GM18909 (cell line): ENCODE results near the gene GBP6.
A peak's percentile ranks its signal among the peaks of the same experiment; 100 is the strongest.
"Not testable (repeated sequence)": the region's sequence is repeated elsewhere in the genome, so short reads cannot be mapped to it uniquely, and the experiment has no call there.

ENCODE experiments used
- ATAC-seq: cut with Tn5 transposase; IDR thresholded peaks from one replicate; pipeline ENCODE4 v1.9.1; 2021; ENCODE audit warnings: mild to moderate bottlenecking; ENCODE audit not compliant: unreplicated experiment, poor library complexity

GBP6 gene, protein sequence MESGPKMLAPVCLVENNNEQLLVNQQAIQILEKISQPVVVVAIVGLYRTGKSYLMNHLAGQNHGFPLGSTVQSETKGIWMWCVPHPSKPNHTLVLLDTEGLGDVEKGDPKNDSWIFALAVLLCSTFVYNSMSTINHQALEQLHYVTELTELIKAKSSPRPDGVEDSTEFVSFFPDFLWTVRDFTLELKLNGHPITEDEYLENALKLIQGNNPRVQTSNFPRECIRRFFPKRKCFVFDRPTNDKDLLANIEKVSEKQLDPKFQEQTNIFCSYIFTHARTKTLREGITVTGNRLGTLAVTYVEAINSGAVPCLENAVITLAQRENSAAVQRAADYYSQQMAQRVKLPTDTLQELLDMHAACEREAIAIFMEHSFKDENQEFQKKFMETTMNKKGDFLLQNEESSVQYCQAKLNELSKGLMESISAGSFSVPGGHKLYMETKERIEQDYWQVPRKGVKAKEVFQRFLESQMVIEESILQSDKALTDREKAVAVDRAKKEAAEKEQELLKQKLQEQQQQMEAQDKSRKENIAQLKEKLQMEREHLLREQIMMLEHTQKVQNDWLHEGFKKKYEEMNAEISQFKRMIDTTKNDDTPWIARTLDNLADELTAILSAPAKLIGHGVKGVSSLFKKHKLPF

DNA sequence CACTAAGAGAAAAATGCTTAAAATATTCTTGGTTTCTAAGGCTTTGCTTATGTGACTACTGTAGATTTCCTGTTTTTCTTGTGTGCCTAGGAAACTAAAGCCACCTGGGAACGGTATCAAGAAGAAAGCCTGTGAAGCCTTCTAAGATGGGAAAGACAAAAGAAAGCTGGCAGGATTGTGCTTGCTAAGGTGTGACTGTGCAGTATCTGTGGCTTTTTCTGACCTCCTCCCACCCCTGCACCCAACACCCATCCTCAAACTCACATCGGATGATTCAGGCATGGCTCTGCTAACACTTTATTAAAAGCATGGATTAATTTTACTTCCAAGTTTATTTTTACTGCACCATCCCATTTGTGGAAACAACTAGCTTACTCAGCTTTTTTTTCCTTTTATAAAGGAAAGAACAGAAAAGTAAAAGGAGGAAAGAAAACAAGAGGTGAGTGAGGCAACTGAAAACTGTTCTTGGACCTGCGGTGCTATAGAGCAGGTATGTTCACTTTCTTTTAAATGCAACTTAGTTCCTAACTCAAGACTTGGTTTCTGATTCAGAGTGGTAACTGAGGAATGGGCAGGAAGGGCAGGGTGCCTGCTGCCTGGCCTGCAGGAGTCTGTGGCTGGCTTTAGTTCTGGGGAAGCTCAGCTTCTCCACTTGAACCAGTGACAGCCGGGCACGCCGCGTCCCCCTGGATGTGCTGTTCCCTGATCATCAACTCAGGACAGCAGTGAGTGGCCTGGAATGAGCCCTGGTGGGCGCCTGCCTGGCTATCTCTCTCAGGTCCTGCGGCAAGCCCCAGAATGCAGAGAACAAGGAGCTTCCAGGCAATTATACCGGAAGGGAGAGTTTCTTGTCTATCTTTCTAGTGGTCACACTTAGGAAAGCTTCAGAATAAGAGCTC lies at the start of gene GBP6:
TSS of gene GBP6 (plus strand) at position 422 of the 899 bp plus-strand sequence. CDS start 4,493 bp downstream, outside the sequence.
- ATAC-seq: no peak

DNA sequence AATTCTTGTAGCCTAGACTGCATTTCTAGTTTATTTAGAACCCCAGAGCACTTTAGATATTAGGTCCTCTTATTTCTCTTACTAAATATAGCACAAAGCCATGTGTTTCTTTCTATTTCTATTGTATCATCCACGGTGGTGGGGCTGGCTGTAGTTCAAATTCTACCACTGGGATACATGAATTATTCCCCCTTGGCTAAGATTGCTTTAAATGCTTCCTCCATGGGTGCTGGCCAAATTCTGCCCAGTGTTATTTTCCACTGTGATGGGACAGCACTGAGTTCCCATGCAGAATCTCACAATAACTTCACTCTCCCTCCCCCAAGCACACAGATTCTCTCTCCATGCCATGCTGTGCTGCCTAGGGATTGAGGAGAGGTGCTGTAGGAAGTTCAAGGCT lies 41.5 kb upstream of the GBP6 start:
- no peak for ATAC-seq

GRCh38 chr1:89331890-89332289 lies 32.0 kb upstream of the GBP6 start:
- ATAC-seq: no peak

- no peak for ATAC-seq
Observed at GRCh38 chr1:89332461-89332860, 31.4 kb upstream of the GBP6 start.

DNA sequence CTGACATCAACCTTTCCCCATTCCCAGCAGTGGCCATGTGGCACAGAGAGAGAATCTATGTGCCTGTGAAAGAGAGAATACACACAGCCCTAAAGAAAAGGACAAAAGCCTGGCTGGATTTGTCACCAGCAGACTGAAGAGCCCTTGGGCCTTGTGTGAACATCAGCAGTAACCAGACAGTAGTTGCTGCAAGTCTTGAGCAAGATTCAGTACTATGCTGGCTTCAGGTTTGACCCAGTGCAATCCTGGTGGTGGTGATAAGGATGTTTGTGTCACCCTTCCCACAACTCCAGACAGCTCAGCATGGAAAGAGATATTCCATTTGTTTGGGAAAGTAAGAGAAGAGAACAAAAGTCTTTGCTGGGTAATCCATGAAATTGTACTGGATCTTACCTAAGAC lies 28.4 kb upstream of the GBP6 start:
- ATAC-seq: no peak

DNA sequence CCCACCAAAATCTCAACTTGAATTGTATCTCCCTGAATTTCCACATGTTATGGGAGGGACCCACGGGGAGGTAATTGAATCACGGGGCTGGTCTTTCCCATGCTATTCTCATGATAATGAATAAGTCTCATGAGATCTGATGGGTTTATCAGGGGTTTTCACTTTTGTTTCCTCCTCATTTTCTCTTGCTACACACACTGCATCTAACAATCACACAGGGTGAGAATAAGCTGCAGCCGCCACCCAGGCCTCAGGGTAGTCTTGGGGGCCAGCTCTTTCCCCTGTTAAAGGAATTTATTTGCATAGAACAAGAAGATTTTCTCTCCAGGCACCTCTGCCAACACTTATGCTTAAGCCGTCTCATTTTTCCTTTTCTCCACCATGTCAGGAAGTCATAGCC lies 26.0 kb upstream of the GBP6 start:
- ATAC-seq: no peak

GRCh38 chr1:89339039-89339438 lies 24.8 kb upstream of the GBP6 start:
- ATAC-seq: no peak

DNA sequence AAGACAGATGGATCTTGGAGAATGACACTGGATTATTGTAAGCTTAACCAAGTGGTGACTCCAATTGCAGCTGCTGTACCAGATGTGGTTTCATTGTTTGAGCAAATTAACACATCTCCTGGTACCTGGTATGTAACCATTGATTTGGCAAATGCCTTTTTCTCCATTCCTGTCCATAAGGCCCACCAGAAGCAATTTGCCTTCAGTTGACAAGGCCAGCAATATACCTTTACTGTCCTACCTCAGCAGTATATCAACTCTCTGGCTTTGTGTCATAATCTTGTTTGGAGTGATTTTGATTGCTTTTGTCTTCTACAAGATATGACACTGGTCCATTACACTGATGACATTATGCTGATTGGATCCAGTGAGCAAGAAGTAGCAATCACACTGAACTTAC lies 18.4 kb upstream of the GBP6 start:
- not testable (repeated sequence) for ATAC-seq

GRCh38 chr1:89347296-89347695 lies 16.6 kb upstream of the GBP6 start:
- no peak for ATAC-seq

GRCh38 chr1:89350298-89350697 lies 13.6 kb upstream of the GBP6 start:
- ATAC-seq: no peak

DNA sequence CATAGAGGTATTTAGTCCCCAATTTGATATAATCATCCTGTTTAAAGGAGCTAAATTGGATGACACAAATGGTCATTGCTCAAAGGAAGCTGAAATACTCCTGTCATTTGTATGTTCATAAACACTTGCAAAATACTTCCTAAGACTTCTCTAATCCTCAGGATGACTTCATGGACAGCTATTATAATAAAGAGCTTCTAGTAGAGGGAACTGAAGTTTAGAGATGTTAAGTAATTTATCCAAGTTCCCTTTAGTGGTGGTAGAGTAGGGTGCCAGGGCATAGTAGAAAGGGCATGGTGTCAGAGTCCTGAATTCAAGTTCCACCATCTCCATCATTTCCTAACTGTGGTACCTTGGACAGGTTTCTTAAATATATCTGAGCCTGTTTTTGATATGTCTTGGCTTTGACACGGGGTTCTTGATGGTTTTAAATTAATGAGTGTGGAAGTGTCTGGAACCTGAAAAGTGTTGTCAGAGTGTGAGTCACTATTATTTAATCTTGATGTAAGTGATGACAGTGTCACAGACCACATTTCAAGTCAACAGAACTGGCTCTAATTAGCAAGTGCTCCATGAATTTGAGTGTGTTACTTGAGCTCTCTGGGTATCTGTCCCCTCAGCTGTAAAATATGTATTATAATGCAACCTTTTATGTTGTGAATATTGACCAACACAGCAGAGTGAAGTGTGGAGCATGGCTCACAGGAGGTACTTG lies 12.1 kb upstream of the GBP6 start:
- no peak for ATAC-seq

DNA sequence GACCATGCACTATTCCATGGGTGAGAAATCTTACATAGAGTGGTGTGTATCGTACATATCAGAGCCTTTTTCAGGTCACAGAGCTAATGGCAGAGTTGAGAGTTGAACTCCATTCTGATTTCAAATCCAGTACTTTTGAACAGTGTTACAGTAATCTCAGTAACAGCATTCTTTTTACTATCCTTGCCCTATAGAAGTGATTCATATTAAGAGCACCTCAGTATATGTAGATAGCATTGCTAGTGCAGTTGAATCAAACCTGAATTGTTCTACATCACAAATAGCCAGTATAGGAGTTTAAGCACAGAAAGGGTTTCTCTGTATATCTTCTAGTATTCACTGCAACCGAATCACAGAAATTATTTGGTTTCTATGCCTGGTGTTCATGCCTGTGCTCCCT lies 11.4 kb upstream of the GBP6 start:
- no peak for ATAC-seq

- ATAC-seq: no peak
Observed at GRCh38 chr1:89354205-89354604, 9.7 kb upstream of the GBP6 start.

GRCh38 chr1:89355056-89355455 lies 8.8 kb upstream of the GBP6 start:
- ATAC-seq: no peak

DNA sequence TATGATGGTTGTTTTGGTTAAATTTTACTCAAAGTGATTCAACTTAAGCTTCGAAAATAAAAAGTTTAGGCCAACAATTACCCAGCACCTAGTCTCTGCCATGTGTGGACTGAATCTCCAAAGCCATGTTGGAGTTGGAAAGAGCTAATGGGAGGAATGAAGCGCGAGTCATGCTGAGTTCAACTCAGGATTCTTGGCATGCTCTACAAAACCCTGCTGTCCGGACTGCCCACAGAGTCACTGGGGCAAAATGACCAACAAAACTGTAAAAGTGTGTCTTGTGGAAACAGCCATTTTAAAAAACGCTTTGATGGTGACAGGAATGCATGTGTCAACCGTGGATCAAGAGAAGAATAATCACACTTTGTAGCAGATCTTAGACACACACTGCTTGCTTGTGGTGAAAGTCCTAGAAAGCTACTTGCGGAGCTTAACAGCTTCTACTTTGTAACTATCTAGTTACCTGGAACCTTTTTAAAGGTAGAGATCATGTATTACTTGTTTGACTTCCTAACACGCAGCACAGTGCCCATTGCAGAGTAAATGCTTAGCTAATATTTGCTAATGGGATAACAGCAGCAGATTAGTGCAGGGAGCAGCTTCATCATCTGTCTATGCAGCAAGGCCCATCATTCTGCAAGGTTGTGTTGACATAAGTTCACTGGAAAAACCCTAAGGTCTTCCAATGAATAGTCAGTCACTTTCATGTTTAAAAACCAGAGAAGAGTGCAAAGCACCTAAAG lies 7.0 kb upstream of the GBP6 start:
- ATAC-seq: no peak

- ATAC-seq: peak; percentile 69
Observed at GRCh38 chr1:89358287-89358893, 5.5 kb upstream of the GBP6 start.

- no peak for ATAC-seq
Observed at GRCh38 chr1:89360716-89361115, 3.1 kb upstream of the GBP6 start.

DNA sequence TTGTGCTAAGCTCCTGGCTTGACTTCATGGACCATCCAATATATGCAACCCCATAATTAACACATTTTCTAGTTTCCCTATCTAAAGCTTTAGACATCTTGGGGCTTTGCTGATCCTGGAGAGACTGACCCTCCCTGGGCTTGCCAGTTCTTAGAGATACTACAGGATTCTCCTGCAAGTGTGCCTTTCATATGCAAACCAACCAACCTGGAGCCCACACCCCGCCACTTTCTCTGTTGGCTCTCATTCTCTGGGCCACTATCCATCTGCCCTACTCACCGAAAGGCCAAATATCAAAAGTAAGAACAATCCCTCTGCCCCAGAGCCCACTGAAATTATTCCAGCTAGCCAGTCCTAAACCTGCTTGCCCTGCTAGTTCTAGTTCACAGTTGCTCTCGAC lies 2.2 kb upstream of the GBP6 start:
- ATAC-seq: no peak

DNA sequence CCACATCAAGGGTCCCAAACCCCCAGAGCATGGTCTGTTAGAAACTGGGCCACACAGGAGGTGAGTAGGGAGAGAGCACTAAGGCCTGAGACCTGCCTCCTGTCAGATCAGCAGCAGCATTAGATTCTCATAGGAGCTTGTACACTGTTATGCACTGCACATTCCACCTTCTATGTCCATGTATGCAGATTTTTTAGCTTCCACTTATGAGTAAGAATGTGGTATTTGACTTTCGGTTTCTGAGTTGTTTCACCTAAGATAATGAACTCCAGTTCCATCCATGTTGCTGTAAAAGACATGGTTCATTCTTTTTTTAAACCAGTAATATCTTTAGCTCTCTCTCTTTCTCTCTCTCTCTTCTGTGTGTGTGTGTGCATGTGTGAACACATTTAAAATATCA lies 663 bp upstream of the GBP6 start:
- ATAC-seq: peak; percentile 95
